Measurements from ENCODE around the gene SLC39A9. TPM values are rescaled to one million over a fixed set of nuclear protein-coding genes. Genes with fewer than 3 reads are reported as not detected.

Gene SLC39A9
- total RNA-seq, 1 experiment from 2014 or later, result 44.1 TPM

- TF ChIP-seq USF2 (CRISPR knock-in tag; IDR thresholded peaks at IDR 0.05) (no peak), SMAD4 (CRISPR knock-in tag; IDR thresholded peaks at IDR 0.05) (no peak), ZBTB21 (CRISPR knock-in tag; IDR thresholded peaks at IDR 0.05; ENCODE audit: borderline replicate concordance) (no peak), SMAD3 (CRISPR knock-in tag; IDR thresholded peaks at IDR 0.05; ENCODE audit: borderline replicate concordance) (no peak), E2F1 (CRISPR knock-in tag; IDR thresholded peaks at IDR 0.05) (no peak), ZNF281 (CRISPR knock-in tag; IDR thresholded peaks at IDR 0.05) (no peak), ESRRA (CRISPR knock-in tag; IDR thresholded peaks at IDR 0.05; ENCODE audit: borderline replicate concordance) (no peak), NR2C2 (CRISPR knock-in tag; IDR thresholded peaks at IDR 0.05) (no peak), JAZF1 (CRISPR knock-in tag; IDR thresholded peaks at IDR 0.05) (no peak)
Observed at GRCh38 chr14:69464829-69465228, 66.3 kb downstream of the SLC39A9 start (continued).

GRCh38 chr14:69468949-69469348 lies 70.5 kb downstream of the SLC39A9 start:
- no peaks in the 10 kb centered on the region for H3K36me3 Mint-ChIP-seq
- DNase-seq (ENCODE audit: low spot score) (no peak), ATAC-seq (no peak)
- no peak overlapping the region for H3K4me3 Mint-ChIP-seq
- H3K4me1 Mint-ChIP-seq, result no peaks in the 10 kb centered on the region
- H3K9me3 Mint-ChIP-seq, result no peaks in the 10 kb centered on the region
- POLR2A ChIA-PET, result no interaction called here
- CTCF ChIA-PET, result interaction anchor here (2.1 kb wide), 1 partner anchor 9 kb away, joined by 11 read pairs; no protein-coding TSS in a partner anchor
- no peak overlapping the region for H3K27ac Mint-ChIP-seq
- H3K27me3 Mint-ChIP-seq (ENCODE audit: low read depth), result no peaks in the 10 kb centered on the region
- TF ChIP-seq USF2 (CRISPR knock-in tag; IDR thresholded peaks at IDR 0.05), result no peak
- no peak for TF ChIP-seq NR1H2 (CRISPR knock-in tag; IDR thresholded peaks at IDR 0.05)
- TF ChIP-seq ZNF281 (CRISPR knock-in tag; IDR thresholded peaks at IDR 0.05), result no peak
- TF ChIP-seq ZNF263 (CRISPR knock-in tag; IDR thresholded peaks at IDR 0.05; ENCODE audit: low read depth), result no peak
- TF ChIP-seq GABPB1 (CRISPR knock-in tag; IDR thresholded peaks at IDR 0.05), result no peak
- no peak for TF ChIP-seq ATF1 (CRISPR knock-in tag; IDR thresholded peaks at IDR 0.05)
- TF ChIP-seq MLX (CRISPR knock-in tag; IDR thresholded peaks at IDR 0.05), result no peak
- no peak for TF ChIP-seq ERG (CRISPR knock-in tag; IDR thresholded peaks at IDR 0.05)
- TF ChIP-seq ZNF121 (CRISPR knock-in tag; IDR thresholded peaks at IDR 0.05), result no peak
- no peak for TF ChIP-seq ZNF219 (CRISPR knock-in tag; IDR thresholded peaks at IDR 0.05; ENCODE audit: borderline replicate concordance)
- TF ChIP-seq KAT7 (CRISPR knock-in tag; IDR thresholded peaks at IDR 0.05; ENCODE audit: borderline replicate concordance), result no peak
- no peak for TF ChIP-seq FOXP4 (CRISPR knock-in tag; IDR thresholded peaks at IDR 0.05)
- no peak for TF ChIP-seq ZBTB43 (CRISPR knock-in tag; IDR thresholded peaks at IDR 0.05)
- TF ChIP-seq NR2C2 (CRISPR knock-in tag; IDR thresholded peaks at IDR 0.05), result no peak
